Measurements from ENCODE around the gene AP3M1. TPM values are rescaled to one million over a fixed set of nuclear protein-coding genes. Genes with fewer than 3 reads are reported as not detected.
"Not testable (repeated sequence)": the region's sequence is repeated elsewhere in the genome, so short reads cannot be mapped to it uniquely, and the experiment has no call there.

AP3M1 gene
- total RNA-seq, 2 experiments from 2014 or later, result 41.8 to 42.2 TPM

GRCh38 chr10:74153676-74154075 lies 3.0 kb upstream of the AP3M1 start:
- POLR2A ChIA-PET, result no interaction called here
- CTCF ChIA-PET, result interaction anchor here (0.8 to 1.1 kb wide), 2 partner anchors 59 to 81 kb away, joined by 3 read pairs; no protein-coding TSS in a partner anchor
- Mint-ChIP-seq H3K27ac (no peak overlapping the region), H3K36me3 (ENCODE audit: low read depth) (no peaks in the 10 kb centered on the region), H3K27me3 (no peaks in the 10 kb centered on the region), H3K4me1 (peaks cover 25% of the 10 kb centered on the region), H3K9me3 (no peaks in the 10 kb centered on the region), H3K4me3 (no peak overlapping the region)
- DNase-seq, result no peak

DNA sequence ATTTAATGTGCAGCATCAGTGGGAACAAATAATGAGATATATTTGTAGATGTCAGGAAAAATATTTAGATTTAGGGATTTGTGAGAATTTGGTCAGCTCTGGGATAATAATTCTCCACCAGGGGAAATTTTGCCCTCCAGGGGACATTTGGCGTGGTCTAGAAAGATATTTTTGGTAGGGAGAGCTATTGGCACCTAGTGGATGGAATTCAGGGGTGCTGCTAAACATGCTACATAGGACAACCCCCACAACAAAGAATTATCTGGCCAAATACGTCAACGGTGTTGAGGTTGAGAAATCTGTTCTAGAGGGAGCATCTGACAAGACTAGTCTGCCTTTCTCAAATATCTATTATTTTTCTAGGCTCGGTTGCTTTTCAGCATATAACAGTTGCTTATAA lies 2.5 kb upstream of the AP3M1 start:
- Mint-ChIP-seq H3K36me3 (ENCODE audit: low read depth) (peaks cover 2% of the 10 kb centered on the region), H3K27ac (no peak overlapping the region), H3K27me3 (no peaks in the 10 kb centered on the region), H3K9me3 (no peaks in the 10 kb centered on the region), H3K4me3 (no peak overlapping the region), H3K4me1 (peaks cover 31% of the 10 kb centered on the region)
- POLR2A ChIA-PET, result no interaction called here
- no peak for DNase-seq
- CTCF ChIA-PET, result interaction anchor here (0.8 to 1.1 kb wide), 2 partner anchors 60 to 81 kb away, joined by 3 read pairs; no protein-coding TSS in a partner anchor

GRCh38 chr10:74151879-74152722 lies 1.5 kb upstream of the AP3M1 start:
- Mint-ChIP-seq H3K4me1 (peaks cover 36% of the 10 kb centered on the region), H3K4me3 (no peak overlapping the region), H3K27me3 (no peaks in the 10 kb centered on the region), H3K27ac (peak overlapping the region; percentile 48), H3K36me3 (ENCODE audit: low read depth) (peaks cover 6% of the 10 kb centered on the region), H3K9me3 (no peaks in the 10 kb centered on the region)
- CTCF ChIA-PET, result interaction anchor here (1.1 to 2.5 kb wide), 5 partner anchors 30 to 82 kb away, joined by 3 to 14 read pairs (median 4); no protein-coding TSS in a partner anchor
- DNase-seq, result no peak
- POLR2A ChIA-PET, result interaction anchor here (1.2 to 2.9 kb wide), 4 partner anchors 24 to 1058 kb away, joined by 4 to 34 read pairs (median 8); partner anchors contain the start of gene VDAC2

GRCh38 chr10:74150990-74151878 lies 606 bp upstream of the AP3M1 start, which contains the start of gene ADK:
TSS of gene ADK (plus strand) at chr10:74151221. CDS start at chr10:74151279, 58 bp downstream.
- CTCF ChIA-PET, result interaction anchor here (0.8 to 2.5 kb wide), 12 partner anchors 14 to 272 kb away, joined by 3 to 14 read pairs (median 4); no protein-coding TSS in a partner anchor
- H3K27ac Mint-ChIP-seq, result peak within 1 kb of the TSS; percentile 48
- no peaks in the 10 kb centered on the region for H3K27me3 Mint-ChIP-seq

DNA sequence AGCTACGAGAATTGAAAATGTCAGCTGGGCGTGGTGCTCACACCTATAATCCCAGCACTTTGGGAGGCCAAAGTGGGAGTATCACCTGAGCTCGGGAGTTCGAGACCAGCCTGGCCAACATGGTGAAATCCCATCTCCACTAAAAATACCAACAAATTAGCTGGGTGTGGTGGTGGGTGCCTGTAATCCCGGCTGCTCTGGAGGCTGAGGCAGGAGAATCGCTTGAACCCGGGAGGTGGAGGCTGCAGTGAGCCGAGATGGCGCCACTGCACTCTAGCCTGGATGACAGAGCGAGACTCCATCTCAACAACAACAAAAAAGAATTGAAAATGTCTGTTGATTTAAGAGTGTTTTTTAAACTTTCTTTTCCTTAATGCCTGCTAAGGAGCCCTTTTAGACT lies 3.6 kb downstream of the AP3M1 start:
- peaks cover 23% of the 10 kb centered on the region for H3K36me3 Mint-ChIP-seq (ENCODE audit: low read depth)
- not testable (repeated sequence) for H3K9me3 Mint-ChIP-seq, H3K4me3 Mint-ChIP-seq, H3K27ac Mint-ChIP-seq, H3K27me3 Mint-ChIP-seq, DNase-seq
- ChIA-PET CTCF (interaction anchor here (0.7 to 1.3 kb wide), 3 partner anchors 9 to 88 kb away, joined by 3 to 5 read pairs (median 3); no protein-coding TSS in a partner anchor), POLR2A (interaction anchor here (0.6 kb wide), 1 partner anchor 382 kb away, joined by 3 read pairs; no protein-coding TSS in a partner anchor)
- peaks cover 29% of the 10 kb centered on the region for H3K4me1 Mint-ChIP-seq

More at GRCh38 chr10:74150990-74151878, 606 bp upstream of the AP3M1 start, which contains the start of gene ADK:
- H3K36me3 Mint-ChIP-seq (ENCODE audit: low read depth), result peaks cover 11% of the 10 kb centered on the region
- H3K4me1 Mint-ChIP-seq, result peaks cover 38% of the 10 kb centered on the region
- POLR2A ChIA-PET, result interaction anchor here (0.6 to 2.9 kb wide), 20 partner anchors 9 to 1083 kb away, joined by 3 to 34 read pairs (median 6); partner anchors contain the start of gene VDAC2
- H3K9me3 Mint-ChIP-seq, result no peaks in the 10 kb centered on the region
- DNase-seq, result peak; percentile 100
- H3K4me3 Mint-ChIP-seq, result no peak within 1 kb of the TSS

- DNase-seq, result no peak
- ChIA-PET CTCF (interaction anchor here (1.0 to 1.3 kb wide), 3 partner anchors 20 to 204 kb away, joined by 3 read pairs; no protein-coding TSS in a partner anchor), POLR2A (interaction anchor here (0.8 kb wide), 1 partner anchor 11 kb away, joined by 4 read pairs; no protein-coding TSS in a partner anchor)
- Mint-ChIP-seq H3K27ac (no peak overlapping the region), H3K36me3 (ENCODE audit: low read depth) (peaks cover 25% of the 10 kb centered on the region), H3K4me1 (peaks cover 26% of the 10 kb centered on the region), H3K27me3 (no peaks in the 10 kb centered on the region), H3K4me3 (no peak overlapping the region), H3K9me3 (no peaks in the 10 kb centered on the region)
These were observed 5.5 kb downstream of the AP3M1 start for GRCh38 chr10:74145133-74145532.

DNA sequence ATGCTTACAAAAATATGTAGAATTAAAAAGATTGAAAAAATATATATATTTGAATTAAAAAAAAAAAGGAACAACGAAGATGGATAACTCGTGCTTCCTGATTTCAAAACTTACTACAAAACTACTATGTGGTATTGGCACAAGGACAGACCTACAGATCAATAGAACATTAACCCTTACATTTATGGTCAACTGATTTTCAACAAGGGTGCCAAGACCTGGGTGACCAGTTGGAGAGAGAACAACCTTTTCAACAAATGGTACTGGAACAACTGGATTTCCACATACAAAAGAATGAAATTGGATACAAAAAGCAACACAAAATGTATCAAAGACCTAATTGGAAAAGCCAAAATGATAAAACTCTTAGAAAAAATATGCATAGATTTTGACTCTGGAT lies 10.1 kb downstream of the AP3M1 start:
- Mint-ChIP-seq H3K4me1 (peaks cover 6% of the 10 kb centered on the region), H3K36me3 (ENCODE audit: low read depth) (peaks cover 30% of the 10 kb centered on the region), H3K9me3 (no peaks in the 10 kb centered on the region), H3K4me3 (no peak overlapping the region), H3K27ac (no peak overlapping the region), H3K27me3 (no peaks in the 10 kb centered on the region)
- POLR2A ChIA-PET, result interaction anchor here (2.3 kb wide), 1 partner anchor 10 kb away, joined by 6 read pairs; the partner anchor contains the start of genes ADK and AP3M1
- no peak for DNase-seq
- CTCF ChIA-PET, result no interaction called here

GRCh38 chr10:74139981-74140380 lies 10.6 kb downstream of the AP3M1 start:
- ChIA-PET POLR2A (interaction anchor here (2.3 kb wide), 1 partner anchor 11 kb away, joined by 6 read pairs; the partner anchor contains the start of genes ADK and AP3M1), CTCF (no interaction called here)
- Mint-ChIP-seq H3K9me3 (no peaks in the 10 kb centered on the region), H3K36me3 (ENCODE audit: low read depth) (peaks cover 29% of the 10 kb centered on the region), H3K27ac (no peak overlapping the region), H3K27me3 (no peaks in the 10 kb centered on the region), H3K4me1 (peaks cover 4% of the 10 kb centered on the region), H3K4me3 (no peak overlapping the region)
- DNase-seq, result no peak

DNA sequence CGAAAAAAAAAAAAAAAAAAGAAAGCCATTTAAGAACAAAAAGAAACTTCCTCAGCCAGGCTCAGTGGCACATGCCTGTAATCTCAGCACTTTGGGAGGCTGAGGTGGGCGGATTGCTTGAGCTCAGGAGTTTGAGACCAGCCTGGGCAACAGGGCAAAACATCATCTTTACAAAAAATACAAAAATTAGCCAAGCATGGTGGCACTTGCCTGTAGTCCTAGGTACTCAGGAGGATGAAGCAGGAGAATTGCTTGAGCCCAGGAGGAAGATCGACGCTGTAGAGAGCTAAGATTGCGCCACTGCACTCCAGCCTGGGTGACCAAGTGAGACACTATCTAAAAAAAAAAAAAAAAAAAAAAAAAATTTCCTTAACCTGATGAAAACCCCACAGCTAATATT lies 12.0 kb downstream of the AP3M1 start:
- H3K9me3 Mint-ChIP-seq, H3K4me1 Mint-ChIP-seq, DNase-seq, H3K4me3 Mint-ChIP-seq, H3K27ac Mint-ChIP-seq, H3K27me3 Mint-ChIP-seq: not testable (repeated sequence)
- CTCF ChIA-PET, result interaction anchor here (0.8 to 1.5 kb wide), 3 partner anchors 8 to 103 kb away, joined by 3 to 5 read pairs (median 3); no protein-coding TSS in a partner anchor
- POLR2A ChIA-PET, result interaction anchor here (2.3 kb wide), 1 partner anchor 12 kb away, joined by 6 read pairs; the partner anchor contains the start of genes ADK and AP3M1
- peaks cover 38% of the 10 kb centered on the region for H3K36me3 Mint-ChIP-seq (ENCODE audit: low read depth)

GRCh38 chr10:74137992-74138391 lies 12.6 kb downstream of the AP3M1 start:
- ChIA-PET POLR2A (interaction anchor here (0.7 kb wide), 1 partner anchor 13 kb away, joined by 3 read pairs; the partner anchor contains the start of genes ADK and AP3M1), CTCF (interaction anchor here (0.8 to 1.5 kb wide), 3 partner anchors 9 to 104 kb away, joined by 3 to 5 read pairs (median 3); no protein-coding TSS in a partner anchor)
- Mint-ChIP-seq H3K4me1 (peaks cover 3% of the 10 kb centered on the region), H3K4me3 (no peak overlapping the region), H3K36me3 (ENCODE audit: low read depth) (peaks cover 44% of the 10 kb centered on the region), H3K27ac (no peak overlapping the region), H3K27me3 (no peaks in the 10 kb centered on the region), H3K9me3 (no peaks in the 10 kb centered on the region)
- DNase-seq, result no peak

- no peak overlapping the region for H3K27ac Mint-ChIP-seq
- H3K4me1 Mint-ChIP-seq, result no peaks in the 10 kb centered on the region
- H3K27me3 Mint-ChIP-seq, result no peaks in the 10 kb centered on the region
- peaks cover 51% of the 10 kb centered on the region for H3K36me3 Mint-ChIP-seq (ENCODE audit: low read depth)
- DNase-seq, result no peak
- ChIA-PET CTCF (interaction anchor here (1.0 to 1.1 kb wide), 2 partner anchors 15 to 99 kb away, joined by 3 to 4 read pairs; partner anchors contain the start of genes ADK and AP3M1), POLR2A (no interaction called here)
- no peak overlapping the region for H3K4me3 Mint-ChIP-seq
- no peaks in the 10 kb centered on the region for H3K9me3 Mint-ChIP-seq
These were observed 15.2 kb downstream of the AP3M1 start for GRCh38 chr10:74135452-74135851.
